ENCODE data around the gene PDAP1. TPM values are rescaled to one million over a fixed set of nuclear protein-coding genes. Genes with fewer than 3 reads are reported as not detected.
A peak's percentile ranks its signal among the peaks of the same experiment; 100 is the strongest.
"Not testable (repeated sequence)": the region's sequence is repeated elsewhere in the genome, so short reads cannot be mapped to it uniquely, and the experiment has no call there.

PDAP1 gene
- total RNA-seq, 2 experiments from 2014 or later: 160 TPM

GRCh38 chr7:99420213-99420612, 11.8 kb upstream of the PDAP1 start:
- TF ChIP-seq CTCF (IDR thresholded peaks at IDR 0.05): no peak
- no peak overlapping the region for H3K4me3 Mint-ChIP-seq
- POLR2A ChIA-PET: interaction anchor here (0.8 to 1.6 kb wide), 2 partner anchors 12 to 45 kb away, joined by 3 to 6 read pairs; partner anchors contain the start of genes BUD31 and PDAP1
- CTCF ChIA-PET: interaction anchor here (1.0 to 1.7 kb wide), 2 partner anchors 11 to 41 kb away, joined by 3 to 4 read pairs; partner anchors contain the start of genes BUD31 and PDAP1
- no peak overlapping the region for H3K27ac Mint-ChIP-seq
- H3K4me1 Mint-ChIP-seq (ENCODE audit: low read depth): peaks cover 3% of the 10 kb centered on the region
- intact Hi-C loops (cut with micrococcal nuclease): no loop called here
- no peak for DNase-seq
- H3K36me3 Mint-ChIP-seq (ENCODE audit: low read depth): peaks cover 41% of the 10 kb centered on the region
- no peaks in the 10 kb centered on the region for H3K9me3 Mint-ChIP-seq
- no peak for ATAC-seq
- H3K27me3 Mint-ChIP-seq: no peaks in the 10 kb centered on the region

- no peak overlapping the region for H3K4me3 Mint-ChIP-seq
- H3K36me3 Mint-ChIP-seq (ENCODE audit: low read depth): peaks cover 48% of the 10 kb centered on the region
- CTCF ChIA-PET: interaction anchor here (1.0 to 1.7 kb wide), 2 partner anchors 11 to 41 kb away, joined by 3 to 4 read pairs; partner anchors contain the start of genes BUD31 and PDAP1
Measured at GRCh38 chr7:99419323-99420021, 11.1 kb upstream of the PDAP1 start.

GRCh38 chr7:99418260-99418659, 9.9 kb upstream of the PDAP1 start:
- Mint-ChIP-seq H3K9me3 (no peaks in the 10 kb centered on the region), H3K27me3 (no peaks in the 10 kb centered on the region), H3K27ac (no peak overlapping the region), H3K36me3 (ENCODE audit: low read depth) (peaks cover 50% of the 10 kb centered on the region), H3K4me1 (ENCODE audit: low read depth) (peaks cover 7% of the 10 kb centered on the region), H3K4me3 (no peak overlapping the region)
- ATAC-seq (no peak), DNase-seq (no peak)
- POLR2A ChIA-PET: interaction anchor here (0.7 to 1.0 kb wide), 2 partner anchors 9 to 19 kb away, joined by 3 read pairs; partner anchors contain the start of gene BUD31
- TF ChIP-seq CTCF (IDR thresholded peaks at IDR 0.05): no peak
- CTCF ChIA-PET: no interaction called here
- intact Hi-C loops (cut with micrococcal nuclease): no loop called here

More at GRCh38 chr7:99419323-99420021, 11.1 kb upstream of the PDAP1 start:
- Mint-ChIP-seq H3K9me3 (no peaks in the 10 kb centered on the region), H3K27ac (no peak overlapping the region), H3K27me3 (no peaks in the 10 kb centered on the region), H3K4me1 (ENCODE audit: low read depth) (peaks cover 6% of the 10 kb centered on the region)
- POLR2A ChIA-PET: interaction anchor here (1.1 kb wide), 1 partner anchor 11 kb away, joined by 5 read pairs; the partner anchor contains the start of genes BUD31 and PDAP1
- no peak for DNase-seq
- intact Hi-C loops (cut with micrococcal nuclease): no loop called here
- ATAC-seq: no peak
- TF ChIP-seq CTCF (IDR thresholded peaks at IDR 0.05): no peak

- H3K27ac Mint-ChIP-seq; H3K27me3 Mint-ChIP-seq; H3K4me3 Mint-ChIP-seq; H3K9me3 Mint-ChIP-seq; ATAC-seq; intact Hi-C loops (cut with micrococcal nuclease): not testable (repeated sequence)
- POLR2A ChIA-PET: interaction anchor here (1.3 kb wide), 1 partner anchor 23 kb away, joined by 3 read pairs; no protein-coding TSS in a partner anchor
- peak; percentile 59 for TF ChIP-seq CTCF (IDR thresholded peaks at IDR 0.05)
- peak; percentile 55 for DNase-seq
- Mint-ChIP-seq H3K36me3 (ENCODE audit: low read depth) (peaks cover 62% of the 10 kb centered on the region), H3K4me1 (ENCODE audit: low read depth) (peaks cover 16% of the 10 kb centered on the region)
- CTCF ChIA-PET: interaction anchor here (0.7 to 1.5 kb wide), 4 partner anchors 8 to 44 kb away, joined by 3 to 4 read pairs (median 3); partner anchors contain the start of genes CPSF4 and PTCD1
Measured at GRCh38 chr7:99415513-99416127, 7.2 kb upstream of the PDAP1 start.
